Measurements from ENCODE around the gene CFAP97D1. TPM values are rescaled to one million over a fixed set of nuclear protein-coding genes. Genes with fewer than 3 reads are reported as not detected.

CFAP97D1 gene
- polyA plus RNA-seq, 3 donors = not detected

DNA sequence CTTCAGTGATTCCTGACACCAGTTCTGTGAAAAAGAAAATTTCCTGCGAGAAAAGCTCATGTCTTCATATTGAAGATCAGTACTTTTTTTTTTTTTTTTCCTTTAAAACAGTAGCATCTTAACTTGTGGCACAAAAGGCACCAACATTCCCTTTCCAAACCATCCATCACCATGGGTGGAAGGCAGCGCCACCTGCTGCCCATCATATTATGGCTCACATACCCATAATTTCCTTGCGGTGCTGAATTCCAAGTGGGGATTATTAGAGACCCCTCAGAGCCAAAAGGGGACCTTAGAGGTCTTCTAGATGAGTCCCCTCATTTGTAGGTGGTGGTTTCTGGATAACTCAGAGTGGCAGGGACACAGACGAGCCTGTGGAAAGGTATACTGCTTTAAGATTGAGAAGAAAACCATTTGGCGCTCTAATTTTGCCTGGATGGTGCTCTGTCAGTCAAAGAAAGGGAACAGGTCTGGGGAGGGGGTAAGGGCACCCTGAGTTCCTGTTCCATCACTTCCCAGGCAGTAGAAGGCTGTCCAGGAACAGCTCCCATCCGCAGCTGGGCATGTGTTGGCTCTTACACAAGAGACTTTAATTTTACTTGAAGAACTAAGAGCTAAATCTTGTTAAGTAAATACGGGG lies 13.7 kb upstream of the CFAP97D1 start:
- WGBS, 3 donors = 55 to 66% (median 61%) methylated on average over 7 of the region's 7 CpGs
- no peak overlapping the region for H3K27ac ChIP-seq (ENCODE audit: low read depth, low read length)

DNA sequence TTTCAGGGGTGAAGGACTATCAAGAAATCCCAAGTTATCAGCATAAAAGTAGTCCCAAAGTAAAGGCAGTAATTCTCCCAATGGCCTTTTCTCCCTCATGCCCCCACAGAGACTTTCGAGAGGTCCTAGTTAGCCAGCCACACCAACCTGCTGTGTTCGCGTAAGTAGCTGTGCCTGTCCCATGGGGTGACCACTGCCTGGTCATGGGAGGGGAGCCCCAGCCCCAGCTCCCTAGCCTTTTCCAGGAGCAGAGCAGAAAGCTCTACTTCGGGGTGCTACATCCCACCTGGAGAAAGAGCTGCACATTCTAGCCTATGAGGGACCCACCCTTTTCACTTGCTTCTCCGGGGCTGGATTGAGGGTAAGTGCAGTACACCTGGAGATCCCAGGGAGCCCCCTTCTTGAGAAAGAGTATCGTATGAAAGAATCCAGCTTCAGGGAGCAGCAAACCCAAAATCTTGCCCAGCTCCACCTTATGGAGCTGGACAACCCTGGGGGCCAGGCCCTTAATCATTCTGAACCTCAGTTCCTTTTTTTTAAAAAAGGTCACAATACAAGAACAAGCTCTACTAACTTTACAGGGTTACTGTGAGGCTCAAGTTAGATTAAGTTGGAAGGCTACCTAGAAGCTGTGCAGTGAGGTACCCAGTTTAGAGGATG lies 13.1 kb upstream of the CFAP97D1 start:
- 83 to 89% (median 84%) methylated on average over 6 of the region's 6 CpGs for WGBS, 3 donors
- no peak overlapping the region for H3K27ac ChIP-seq (ENCODE audit: low read depth, low read length)

- WGBS, 3 donors = 65 to 77% (median 72%) methylated on average over 5 of the region's 5 CpGs
- H3K27ac ChIP-seq (ENCODE audit: low read depth, low read length) = no peak overlapping the region
These were observed 12.5 kb upstream of the CFAP97D1 start for GRCh38 chr17:43767713-43768059.

DNA sequence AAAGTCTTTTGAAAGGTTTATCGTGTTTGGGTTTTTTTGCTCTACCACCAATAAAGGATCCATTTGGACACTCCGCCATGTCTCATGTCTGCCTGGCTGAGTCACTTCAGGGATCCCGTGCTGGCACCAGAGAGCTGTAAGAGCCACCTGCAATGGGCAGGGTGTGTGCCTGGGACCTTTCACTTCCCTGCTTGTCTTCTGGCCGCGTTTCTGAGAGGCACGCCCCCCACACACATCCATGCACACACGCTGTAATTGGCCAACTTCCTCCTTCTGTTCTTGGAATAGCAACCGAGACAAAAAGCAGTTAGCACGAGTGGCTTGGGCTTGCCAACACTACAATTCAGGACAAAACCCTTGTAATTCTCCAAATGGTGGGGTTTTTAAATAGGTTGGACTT lies 11.9 kb upstream of the CFAP97D1 start:
- no peak overlapping the region for H3K27ac ChIP-seq (ENCODE audit: low read depth, low read length)

GRCh38 chr17:43768943-43769342 lies 11.3 kb upstream of the CFAP97D1 start:
- no peak overlapping the region for H3K27ac ChIP-seq (ENCODE audit: low read depth, low read length)
- 86 to 95% (median 91%) methylated on average over 7 of the region's 7 CpGs for WGBS, 3 donors

More for the DNA sequence above, 11.9 kb upstream of the CFAP97D1 start:
- WGBS, 3 donors = 20 to 64% (median 29%) methylated on average over 9 of the region's 9 CpGs

DNA sequence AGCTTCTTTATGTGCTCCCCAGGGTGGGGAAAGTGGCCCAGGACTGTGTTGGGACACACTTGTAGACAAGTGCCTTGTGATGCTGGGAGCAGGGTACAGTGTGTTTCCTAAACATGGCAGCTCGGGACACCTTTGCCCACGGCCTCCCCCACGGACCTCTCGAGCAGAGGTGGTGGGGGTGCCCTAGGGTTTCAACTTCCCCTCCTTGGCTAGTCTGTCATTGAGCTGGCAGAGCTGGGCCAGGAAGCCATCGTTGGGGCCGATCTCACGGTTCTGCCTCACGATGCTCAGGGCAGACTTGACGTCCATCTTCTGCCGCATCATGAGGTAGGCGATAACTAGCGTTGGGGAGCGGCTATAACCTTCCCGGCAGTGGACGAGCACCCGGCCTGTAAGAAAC lies 10.8 kb upstream of the CFAP97D1 start:
- no peak overlapping the region for H3K27ac ChIP-seq (ENCODE audit: low read depth, low read length)
- WGBS, 3 donors = 78 to 88% (median 81%) methylated on average over 16 of the region's 16 CpGs

- no peak overlapping the region for H3K27ac ChIP-seq (ENCODE audit: low read depth, low read length)
- 94 to 97% (median 95%) methylated on average over 11 of the region's 11 CpGs for whole genome bisulfite sequencing, 3 donors
These were observed 10.4 kb upstream of the CFAP97D1 start for GRCh38 chr17:43769859-43770258.

DNA sequence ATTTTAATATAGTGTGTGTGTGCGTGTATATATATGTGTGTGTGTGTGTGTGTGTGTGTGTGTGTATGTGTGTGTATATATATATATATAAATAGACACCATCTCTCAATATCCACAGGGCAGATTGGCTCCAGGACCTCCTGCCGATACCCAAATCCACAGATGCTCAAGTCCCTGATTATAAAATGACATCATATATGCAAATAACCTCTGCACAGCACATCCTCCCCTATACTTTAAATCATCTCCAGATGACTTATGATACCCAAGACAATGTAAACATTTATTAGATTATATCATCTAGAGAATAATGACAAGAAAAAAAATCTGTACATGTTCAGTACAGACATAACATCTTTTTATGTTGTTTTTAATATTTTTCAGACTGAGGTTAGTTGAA lies 9.3 kb upstream of the CFAP97D1 start:
- 86 to 96% (median 90%) methylated on average over 2 of the region's 2 CpGs for WGBS, 3 donors
- no peak overlapping the region for H3K27ac ChIP-seq (ENCODE audit: low read depth, low read length)

DNA sequence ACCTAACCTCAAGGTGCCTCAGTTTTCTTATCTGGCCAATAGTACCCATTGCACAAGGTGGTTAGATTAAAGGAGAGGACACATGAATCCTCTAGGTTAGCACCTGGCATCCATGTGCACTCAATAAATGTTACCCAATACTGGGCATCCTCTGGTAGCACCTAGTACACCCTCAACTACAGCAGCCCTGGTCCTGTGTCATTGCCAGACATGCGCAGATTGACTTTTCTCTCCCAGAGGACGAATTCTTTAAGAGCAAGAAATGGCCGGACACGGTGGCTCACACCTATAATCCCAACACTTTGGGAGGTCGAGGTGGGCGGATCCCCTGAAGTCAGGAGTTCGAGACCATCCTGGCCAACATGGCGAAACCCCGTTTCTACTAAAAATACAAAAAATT lies 8.8 kb upstream of the CFAP97D1 start:
- no peak overlapping the region for H3K27ac ChIP-seq (ENCODE audit: low read depth, low read length)
- WGBS, 3 donors = 88 to 95% (median 94%) methylated on average over 9 of the region's 9 CpGs

GRCh38 chr17:43772877-43773648 lies 7.2 kb upstream of the CFAP97D1 start:
- WGBS, 3 donors = 55 to 81% (median 55%) methylated on average over 10 of the region's 10 CpGs
- H3K27ac ChIP-seq (ENCODE audit: low read depth, low read length) = no peak overlapping the region

GRCh38 chr17:43774304-43775250 lies 5.7 kb upstream of the CFAP97D1 start:
- no peak overlapping the region for H3K27ac ChIP-seq (ENCODE audit: low read depth, low read length)
- WGBS, 3 donors = 88 to 91% (median 90%) methylated on average over 16 of the region's 16 CpGs

DNA sequence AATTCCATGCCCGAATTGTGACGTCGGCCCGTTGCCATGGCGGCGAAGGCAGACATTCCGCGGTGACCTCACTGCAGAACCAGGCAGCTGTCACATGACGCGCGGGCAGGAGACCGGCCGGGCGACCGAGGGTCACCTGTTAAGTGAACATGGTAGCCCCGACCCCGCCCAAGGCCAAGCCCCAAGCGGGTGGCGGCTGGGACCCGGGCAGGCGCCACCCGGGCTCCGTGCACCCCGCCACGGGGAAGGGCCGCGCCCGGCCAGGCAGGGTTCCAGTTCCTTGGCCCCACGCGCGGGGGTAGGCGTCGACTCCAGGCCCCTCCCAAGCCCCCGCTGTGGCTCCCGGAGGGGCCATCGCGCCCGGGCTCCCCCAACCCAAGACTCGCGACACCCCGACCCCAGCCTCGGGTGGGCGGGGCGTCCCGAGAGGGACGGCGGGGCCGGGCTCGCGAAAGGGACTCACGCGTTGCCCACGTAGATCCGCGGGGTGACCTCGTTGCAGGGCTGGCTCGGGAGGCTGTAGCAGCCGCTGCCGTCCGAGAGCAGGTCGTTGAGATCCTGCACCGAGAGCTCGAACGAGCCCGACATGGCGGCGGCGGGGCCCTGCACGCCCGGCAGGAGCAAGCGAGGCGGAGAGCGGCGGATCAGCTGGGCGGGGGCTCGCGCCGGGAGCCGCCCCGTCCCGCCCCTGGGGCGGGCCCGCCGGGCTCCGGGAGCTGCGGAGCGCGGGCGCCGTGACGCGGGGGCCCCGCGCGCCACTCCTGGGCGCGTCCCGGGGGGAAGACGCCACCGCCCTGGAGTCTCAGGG lies 1.7 kb upstream of the CFAP97D1 start, which contains the start of gene DUSP3:
Gene DUSP3, minus strand, starts transcription at position 641 of the 808 bp plus-strand sequence. Its CDS starts 53 bp downstream, at position 588.
- 0 to 1% (median 1%) methylated on average over 91 to 100 of the region's 100 CpGs for WGBS, 3 donors
- H3K27ac ChIP-seq (ENCODE audit: low read depth, low read length) = peak within 1 kb of the TSS; percentile 94

DNA sequence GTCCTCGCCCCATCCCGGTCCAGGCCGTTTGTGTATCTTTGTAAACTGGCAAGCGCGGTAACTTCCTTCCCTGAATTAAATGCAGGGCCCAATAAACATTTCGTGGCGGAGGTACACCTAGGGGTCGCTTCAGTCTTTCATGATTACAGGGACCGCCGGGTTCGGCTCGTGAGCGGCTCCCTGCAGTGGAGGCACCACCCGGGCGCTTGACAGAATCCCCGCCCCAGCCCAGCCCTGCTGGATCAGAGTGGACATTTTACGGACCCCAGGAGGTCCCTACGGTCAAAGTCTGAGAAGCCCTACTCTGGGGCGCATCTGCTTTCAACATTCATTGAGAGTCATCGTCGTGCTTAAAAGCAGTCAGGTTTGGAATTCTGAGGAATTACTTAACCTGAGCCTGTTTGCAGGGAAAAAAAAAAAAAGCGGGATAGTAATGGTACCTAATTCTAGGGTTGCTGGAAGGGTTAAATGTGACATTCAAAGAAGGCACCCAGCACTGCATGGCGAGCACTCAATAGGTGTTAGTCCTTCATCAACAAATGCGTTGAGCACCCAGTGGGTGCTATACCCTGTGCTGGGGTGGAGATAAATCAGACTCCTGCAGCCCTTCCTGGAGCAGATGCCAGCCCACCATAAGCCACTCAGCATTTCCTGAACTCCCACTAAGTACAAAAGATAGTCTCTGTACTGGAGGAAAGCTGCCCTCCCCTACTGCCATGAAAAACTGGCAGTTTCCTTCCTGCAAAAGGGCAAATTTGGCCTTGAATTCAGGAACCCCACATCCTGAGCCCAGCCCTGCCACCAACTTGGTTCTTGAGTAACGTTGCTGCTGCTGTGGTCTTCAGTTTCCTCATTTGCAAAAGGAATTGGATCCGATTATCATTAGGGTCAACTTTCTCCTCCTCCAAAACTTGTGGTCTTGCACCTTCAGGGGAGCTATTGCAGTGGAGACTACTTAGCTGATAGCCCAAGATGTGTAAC lies 800 bp upstream of the CFAP97D1 start:
- peak overlapping the region; percentile 94 for H3K27ac ChIP-seq (ENCODE audit: low read depth, low read length)
- WGBS, 3 donors = 5 to 7% (median 6%) methylated on average over 26 of the region's 26 CpGs

DNA sequence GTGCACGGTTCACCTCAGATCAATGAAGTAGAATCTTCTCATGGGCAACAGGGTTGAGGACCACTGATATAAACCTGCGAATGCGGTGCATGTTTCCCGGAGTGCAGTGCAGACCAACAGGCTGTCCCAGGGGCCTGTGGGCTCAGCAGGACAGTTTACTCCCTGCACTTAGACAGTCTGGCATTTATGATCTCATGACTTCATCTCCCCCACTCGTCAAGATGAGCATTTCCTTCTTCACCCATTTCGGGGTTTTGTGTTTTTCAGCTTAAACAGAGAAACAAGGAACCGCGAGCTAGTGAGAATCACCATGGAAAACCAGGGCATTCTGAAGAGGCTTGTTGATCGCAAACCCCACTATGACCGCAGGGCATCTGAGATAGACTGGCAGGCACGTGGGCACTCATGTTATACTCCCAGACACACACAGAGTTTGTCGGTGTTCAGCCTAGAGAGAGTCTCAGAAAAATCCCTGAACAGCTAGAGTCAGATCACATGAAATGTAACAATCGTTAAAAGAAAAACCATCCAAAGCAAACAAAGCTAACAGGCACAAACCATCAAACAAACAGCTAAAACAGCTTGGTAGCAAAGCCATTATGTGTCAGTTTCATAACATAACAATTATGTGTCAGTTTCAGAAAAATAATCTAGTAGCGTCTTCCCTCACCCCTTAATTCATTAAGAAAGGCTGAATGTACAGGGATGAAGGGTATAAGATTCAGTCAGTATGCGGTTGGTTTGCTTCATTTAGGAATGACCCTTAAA lies 2.9 kb downstream of the CFAP97D1 start:
- 82 to 83% (median 83%) methylated on average over 15 of the region's 15 CpGs for WGBS, 3 donors
- H3K27ac ChIP-seq (ENCODE audit: low read depth, low read length) = no peak overlapping the region

GRCh38 chr17:43784068-43784467 lies 3.8 kb downstream of the CFAP97D1 start:
- WGBS, 3 donors = 63 to 67% (median 67%) methylated on average over 2 of the region's 2 CpGs
- H3K27ac ChIP-seq (ENCODE audit: low read depth, low read length) = no peak overlapping the region

GRCh38 chr17:43784628-43785101 lies 4.4 kb downstream of the CFAP97D1 start:
- no peak overlapping the region for H3K27ac ChIP-seq (ENCODE audit: low read depth, low read length)
- WGBS, 3 donors = 68 to 79% (median 76%) methylated on average over 5 of the region's 5 CpGs

Data from adipose tissue (tissue), 3 donors.